CD14-positive monocyte (primary cell): ENCODE measurements around the gene HSBP1L1. TPM values are rescaled to one million over a fixed set of nuclear protein-coding genes. Genes with fewer than 3 reads are reported as not detected.

Source experiments
- DNase-seq, 3 donors: peaks; one replicate each; pipeline ENCODE4 v3.0.0-alpha.2; 2011 to 2022
- H2AFZ ChIP-seq: 2 replicates; pipeline ENCODE4 v1.6.0; 2012; ENCODE audit warnings: mild to moderate bottlenecking, low read depth, low read length, inconsistent platforms; ENCODE audit not compliant: insufficient read depth, poor library complexity, severe bottlenecking
- H3K27ac ChIP-seq, 2 donors: 1 replicate in 1 of 2; 2 replicates in 1 of 2; pipeline ENCODE4 v1.5.1; 2012 to 2013; ENCODE audit warnings: low read length in 2 of 2, control low read depth in 1 of 2, inconsistent platforms in 1 of 2, low read depth in 1 of 2, mild to moderate bottlenecking in 1 of 2
- H3K27me3 ChIP-seq, 2 donors: one replicate each; pipeline versions ENCODE4 v1.6.0 to v1.6.1; 2011 to 2013; ENCODE audit warnings: low read length in 2 of 2; ENCODE audit not compliant: control insufficient read depth in 2 of 2, insufficient read depth in 2 of 2
- H3K36me3 ChIP-seq, 2 donors: replicated peaks in 1 of 2; 1 replicate in 1 of 2; 2 replicates in 1 of 2; pipeline versions ENCODE4 v1.5.1 to v1.6.1; 2012 to 2013; ENCODE audit warnings: low read length in 2 of 2, control low read depth in 1 of 2, inconsistent platforms in 1 of 2, mild to moderate bottlenecking in 1 of 2; ENCODE audit not compliant: insufficient read depth in 2 of 2, control insufficient read depth in 1 of 2
- H3K4me1 ChIP-seq, 2 donors: 1 replicate in 1 of 2; 2 replicates in 1 of 2; pipeline versions ENCODE4 v1.5.1 to v1.6.1; 2012 to 2013; ENCODE audit warnings: low read length in 2 of 2, control low read depth in 1 of 2, inconsistent platforms in 1 of 2, mild to moderate bottlenecking in 1 of 2, moderate library complexity in 1 of 2; ENCODE audit not compliant: insufficient read depth in 2 of 2, control insufficient read depth in 1 of 2
- H3K4me2 ChIP-seq: replicated peaks from 2 replicates; pipeline ENCODE3; 2012; ENCODE audit warnings: low read length, moderate library complexity, mild to moderate bottlenecking; ENCODE audit not compliant: poor library complexity, severe bottlenecking; ENCODE audit errors: extremely low read depth
- H3K4me3 ChIP-seq, 3 experiments: fragments of 200-600 bp in 1 of 3; sonication (generic) in 1 of 3; replicated peaks in 1 of 3; 1 replicate in 2 of 3; 2 replicates in 1 of 3; pipeline ENCODE4 v1.5.1; 2011 to 2013; ENCODE audit warnings: low read length in 3 of 3, mild to moderate bottlenecking in 3 of 3, control low read depth in 2 of 3, low read depth in 2 of 3, inconsistent platforms in 1 of 3, moderate library complexity in 1 of 3
- H3K79me2 ChIP-seq: 2 replicates; pipeline ENCODE4 v1.6.0; 2012; ENCODE audit warnings: mild to moderate bottlenecking, control low read depth, inconsistent platforms, low read length, moderate library complexity; ENCODE audit not compliant: insufficient read depth
- H3K9ac ChIP-seq: 2 replicates; pipeline ENCODE4 v1.6.0; 2017; ENCODE audit warnings: low read length, mild to moderate bottlenecking; ENCODE audit not compliant: insufficient read depth, poor library complexity, severe bottlenecking
- H3K9me3 ChIP-seq, 2 donors: replicated peaks in 1 of 2; 1 replicate in 1 of 2; 2 replicates in 1 of 2; pipeline versions ENCODE4 v1.5.1 to v1.6.1; 2012 to 2013; ENCODE audit warnings: low read length in 2 of 2, control low read depth in 1 of 2; ENCODE audit not compliant: control insufficient read depth in 1 of 2, insufficient read depth in 1 of 2
- H4K20me1 ChIP-seq: 2 replicates; pipeline ENCODE4 v1.6.0; 2012; ENCODE audit warnings: mild to moderate bottlenecking, low read length, control low read depth, moderate library complexity; ENCODE audit not compliant: insufficient read depth
- H3K27ac Mint-ChIP-seq, 7 donors: one replicate each; pipeline ENCODE4 v1.8.0; 2020; ENCODE audit warnings: mild to moderate bottlenecking in 7 of 7, mixed read lengths in 7 of 7, moderate library complexity in 6 of 7, inconsistent platforms in 2 of 7
- H3K27me3 Mint-ChIP-seq, 3 donors: one replicate each; pipeline ENCODE4 v1.8.0; 2021 to 2022; ENCODE audit warnings: low read depth in 3 of 3, mild to moderate bottlenecking in 3 of 3, mixed read lengths in 3 of 3, moderate library complexity in 3 of 3, inconsistent platforms in 1 of 3
- H3K36me3 Mint-ChIP-seq, 2 donors: one replicate each; pipeline ENCODE4 v1.8.0; 2020; ENCODE audit warnings: mixed read lengths in 2 of 2, inconsistent platforms in 1 of 2, mild to moderate bottlenecking in 1 of 2
- H3K4me1 Mint-ChIP-seq: one replicate; pipeline ENCODE4 v1.8.0; 2020; ENCODE audit warnings: mild to moderate bottlenecking, mixed read lengths
- H3K4me3 Mint-ChIP-seq, 2 donors: one replicate each; pipeline ENCODE4 v1.8.0; 2020; ENCODE audit warnings: mild to moderate bottlenecking in 2 of 2, mixed read lengths in 2 of 2, moderate library complexity in 1 of 2
- H3K9me3 Mint-ChIP-seq, 7 donors: one replicate each; pipeline ENCODE4 v1.8.0; 2020 to 2022; ENCODE audit warnings: mixed read lengths in 7 of 7, mild to moderate bottlenecking in 6 of 7, moderate library complexity in 6 of 7, inconsistent platforms in 2 of 7
- CTCF ChIP-seq: fragments of 200-600 bp; IDR thresholded peaks from one replicate; pipeline ENCODE4 v1.8.0; 2022; ENCODE audit warnings: antibody characterized with exemption, mild to moderate bottlenecking
- WGBS: methylation state at CpG from one replicate; pipeline ENCODE4 v1.1.5; 2013; ENCODE audit warnings: missing lambda C conversion rate; ENCODE audit not compliant: insufficient coverage; 5-methylcytosine and 5-hydroxymethylcytosine counted together
- intact Hi-C, 2 donors: fragments of 100-400 bp; cut with micrococcal nuclease; formaldehyde crosslinking; loops; one replicate each; pipeline versions ENCODE4 v1.15.0 to v1.15.1; 2023
- polyA plus RNA-seq, 3 donors: library from polyadenylated mRNA; depleted of rRNA in 1 of 3; unstranded in 2 of 3; stranded (reverse) in 1 of 3; fragments of 300-500 nt in 2 of 3; fragments of >200 nt in 1 of 3; fragmentation: Illumina TruSeq in 2 of 3; gene quantifications; 1 replicate in 2 of 3; 2 replicates in 1 of 3; pipeline ENCODE4 v1.2.3, GENCODE V29; 2012 to 2021

The HSBP1L1 gene
- polyA plus RNA-seq, 3 donors, result 2.5 to 13.2 (median 10.8) TPM

- H3K4me1 Mint-ChIP-seq, result no peaks in the 10 kb centered on the region
- WGBS, result 94% methylated on average over 8 of the region's 11 CpGs
- peaks cover 58 to 68% of the 10 kb centered on the region in 2 donors for H3K9me3 ChIP-seq
- H3K9ac ChIP-seq, result no peak overlapping the region
- intact Hi-C loops, result no loop called here
- H3K4me3 ChIP-seq, result no peak overlapping the region
- peaks cover 57 to 74% (median 64%) of the 10 kb centered on the region in 7 donors for H3K9me3 Mint-ChIP-seq
- peaks cover 65% of the 10 kb centered on the region for H4K20me1 ChIP-seq
- no peak overlapping the region for H3K4me2 ChIP-seq
- no peaks in the 10 kb centered on the region for H3K4me1 ChIP-seq
- no peak for DNase-seq
- H3K27ac Mint-ChIP-seq, result no peak overlapping the region
- H2AFZ ChIP-seq, result no peak overlapping the region
- H3K27me3 Mint-ChIP-seq, result peaks cover 0 to 1% (median 0%) of the 10 kb centered on the region in 3 donors
- H3K27me3 ChIP-seq, result no peaks in the 10 kb centered on the region
- peaks cover 78 to 95% of the 10 kb centered on the region in 2 donors for H3K36me3 Mint-ChIP-seq
- H3K36me3 ChIP-seq, result peaks cover 62 to 95% of the 10 kb centered on the region in 2 donors
- no peak for TF ChIP-seq CTCF
- no peak overlapping the region for H3K27ac ChIP-seq
- peaks cover 68% of the 10 kb centered on the region for H3K79me2 ChIP-seq
- no peak overlapping the region for H3K4me3 Mint-ChIP-seq
Observed at GRCh38 chr18:79926306-79926705, 38.1 kb upstream of the HSBP1L1 start.

- Mint-ChIP-seq H3K36me3 (peaks cover 79 to 95% of the 10 kb centered on the region in 2 donors), H3K4me3 (no peak overlapping the region), H3K9me3 (peaks cover 59 to 76% (median 64%) of the 10 kb centered on the region in 7 donors), H3K4me1 (no peaks in the 10 kb centered on the region), H3K27ac (peak overlapping the region in 1 of 7 donors; percentile 73), H3K27me3 (peaks cover 0 to 1% (median 0%) of the 10 kb centered on the region in 3 donors)
- Histone ChIP-seq H3K4me1 (no peaks in the 10 kb centered on the region), H4K20me1 (peaks cover 64% of the 10 kb centered on the region), H3K9me3 (peaks cover 61 to 69% of the 10 kb centered on the region in 2 donors), H3K4me3 (no peak overlapping the region), H3K79me2 (peaks cover 73% of the 10 kb centered on the region), H2AFZ (no peak overlapping the region), H3K27me3 (no peaks in the 10 kb centered on the region), H3K4me2 (no peak overlapping the region), H3K36me3 (peaks cover 62 to 98% of the 10 kb centered on the region in 2 donors), H3K9ac (no peak overlapping the region), H3K27ac (no peak overlapping the region)
- TF ChIP-seq CTCF, result no peak
- intact Hi-C loops, result no loop called here
- WGBS, result 96% methylated on average over 14 of the region's 21 CpGs
- no peak for DNase-seq
Observed at GRCh38 chr18:79926715-79927606, 37.5 kb upstream of the HSBP1L1 start.
